ENCODE data around the gene PLA2G4D. TPM values are rescaled to one million over a fixed set of nuclear protein-coding genes. Genes with fewer than 3 reads are reported as not detected.
A peak's percentile ranks its signal among the peaks of the same experiment; 100 is the strongest.

PLA2G4D gene
- total RNA-seq, 1 experiment from 2014 or later = not detected

GRCh38 chr15:42119446-42119760 is 25.0 kb upstream of the PLA2G4D start:
- H3K4me3 ChIP-seq (ENCODE audit: low read depth in 2 of 2, low read length in 2 of 2) = no peak overlapping the region
- H3K9me3 ChIP-seq (ENCODE audit: control insufficient read depth, insufficient read depth, low read depth, low read length) = no peaks in the 10 kb centered on the region
- POLR2A ChIA-PET = no interaction called here
- in situ Hi-C loops (cut with HindIII; ENCODE audit: low pct_unique_long_range_greater_than_20kb, low sequenced_read_pairs) (no loop called here), intact Hi-C loops (cut with micrococcal nuclease; ENCODE audit: unreplicated experiment) (no loop called here)
- ATAC-seq = no peak
- BruUV-seq (replicated peaks) = no TSS peak
- H3K27me3 ChIP-seq (ENCODE audit: control insufficient read depth, insufficient read depth, low read length) = peaks cover 4% of the 10 kb centered on the region; the same call in 1 of the 2 replicates
- H3K27ac ChIP-seq (ENCODE audit: low read length) = no peak overlapping the region
- no peaks in the 10 kb centered on the region for H3K4me1 ChIP-seq (ENCODE audit: control insufficient read depth, insufficient read depth, low read length)
- CTCF ChIA-PET = interaction anchor here (0.8 kb wide), 1 partner anchor 18 kb away, joined by 3 read pairs; no protein-coding TSS in a partner anchor
- no peak for DNase-seq (ENCODE audit: low read depth, low spot score)
- no peaks in the 10 kb centered on the region for H3K36me3 ChIP-seq (ENCODE audit: control insufficient read depth, insufficient read depth, low read length)
- TF ChIP-seq SIN3A (IDR thresholded peaks at IDR 0.05; ENCODE audit: borderline replicate concordance, insufficient read depth, low read depth, low read length) (no peak), POLR2AphosphoS5 (IDR thresholded peaks at IDR 0.05; ENCODE audit: low read depth, low read length) (no peak), CTCF (IDR thresholded peaks at IDR 0.05) (no peak), TCF7L2 (IDR thresholded peaks at IDR 0.05; ENCODE audit: low read depth, low read length) (no peak), REST (IDR thresholded peaks at IDR 0.05; ENCODE audit: insufficient read depth in 1 of 2, low read depth in 2 of 2, low read length in 1 of 2) (no peak)

- Histone ChIP-seq H3K27ac (ENCODE audit: low read length) (no peak overlapping the region), H3K36me3 (ENCODE audit: control insufficient read depth, insufficient read depth, low read length) (no peaks in the 10 kb centered on the region), H3K4me1 (ENCODE audit: control insufficient read depth, insufficient read depth, low read length) (no peaks in the 10 kb centered on the region), H3K9me3 (ENCODE audit: control insufficient read depth, insufficient read depth, low read depth, low read length) (no peaks in the 10 kb centered on the region), H3K4me3 (ENCODE audit: low read depth in 2 of 2, low read length in 2 of 2) (no peak overlapping the region), H3K27me3 (ENCODE audit: control insufficient read depth, insufficient read depth, low read length) (peaks cover 2% of the 10 kb centered on the region; the same call in 1 of the 2 replicates)
- ATAC-seq = peak; percentile 38; the same call in 1 of the 2 replicates
- ChIA-PET CTCF (interaction anchor here (0.8 kb wide), 1 partner anchor 19 kb away, joined by 3 read pairs; no protein-coding TSS in a partner anchor), POLR2A (no interaction called here)
- intact Hi-C loops (cut with micrococcal nuclease; ENCODE audit: unreplicated experiment) (no loop called here), in situ Hi-C loops (cut with HindIII; ENCODE audit: low pct_unique_long_range_greater_than_20kb, low sequenced_read_pairs) (no loop called here)
- no TSS peak for BruUV-seq (replicated peaks)
- no peak for TF ChIP-seq REST (IDR thresholded peaks at IDR 0.05; ENCODE audit: insufficient read depth in 1 of 2, low read depth in 2 of 2, low read length in 1 of 2)
- no peak for TF ChIP-seq CTCF (IDR thresholded peaks at IDR 0.05)
- no peak for TF ChIP-seq TCF7L2 (IDR thresholded peaks at IDR 0.05; ENCODE audit: low read depth, low read length)
- no peak for TF ChIP-seq POLR2AphosphoS5 (IDR thresholded peaks at IDR 0.05; ENCODE audit: low read depth, low read length)
- no peak for TF ChIP-seq SIN3A (IDR thresholded peaks at IDR 0.05; ENCODE audit: borderline replicate concordance, insufficient read depth, low read depth, low read length)
- no peak for DNase-seq (ENCODE audit: low read depth, low spot score)
Measured at GRCh38 chr15:42118650-42119445, 24.5 kb upstream of the PLA2G4D start.
